SK-N-MC (cell line): ENCODE results near the gene FOXP1.

Experiments used
- DNase-seq: peaks from one replicate; pipeline ENCODE4 v3.0.0-alpha.2; 2011; ENCODE audit warnings: low read depth, low spot score
- H3K27ac ChIP-seq: fragments of 200-600 bp; sonication (generic); 2 replicates; pipeline ENCODE4 v1.5.1; 2016; ENCODE audit warnings: mixed run types
- H3K36me3 ChIP-seq: fragments of 200-600 bp; sonication (generic); 2 replicates; pipeline ENCODE4 v1.6.1; 2017; ENCODE audit warnings: antibody characterized with exemption, low read length, mixed read lengths; ENCODE audit not compliant: insufficient read depth
- H3K4me3 ChIP-seq: fragments of 200-600 bp; sonication (generic); 2 replicates; pipeline ENCODE4 v1.5.1; 2016
- H3K9ac ChIP-seq: fragments of 200-600 bp; sonication (generic); 2 replicates; pipeline ENCODE4 v1.8.0; 2017; ENCODE audit warnings: mixed run types, mixed read lengths; ENCODE audit not compliant: insufficient read length
- H3K9me3 ChIP-seq: fragments of 200-600 bp; sonication (generic); 2 replicates; pipeline ENCODE4 v1.6.1; 2017; ENCODE audit warnings: low read depth, mild to moderate bottlenecking, antibody characterized with exemption, low read length, moderate library complexity, mixed read lengths
- EZH2 ChIP-seq: fragments of 200-600 bp; sonication (generic); IDR thresholded peaks from one replicate; pipeline ENCODE4 v1.6.1; 2017; ENCODE audit warnings: antibody characterized with exemption
- FOXP2 ChIP-seq: optimal IDR thresholded peaks from 2 replicates; pipeline ENCODE3; 2011; ENCODE audit warnings: mild to moderate bottlenecking, moderate library complexity; ENCODE audit not compliant: insufficient read depth; ENCODE audit errors: extremely low read length, control extremely low read depth
- POLR2AphosphoS5 ChIP-seq: IDR thresholded peaks from 2 replicates; pipeline ENCODE4 v1.6.1; 2012; ENCODE audit warnings: mild to moderate bottlenecking, low read depth, low read length, borderline replicate concordance

FOXP1 gene

DNA sequence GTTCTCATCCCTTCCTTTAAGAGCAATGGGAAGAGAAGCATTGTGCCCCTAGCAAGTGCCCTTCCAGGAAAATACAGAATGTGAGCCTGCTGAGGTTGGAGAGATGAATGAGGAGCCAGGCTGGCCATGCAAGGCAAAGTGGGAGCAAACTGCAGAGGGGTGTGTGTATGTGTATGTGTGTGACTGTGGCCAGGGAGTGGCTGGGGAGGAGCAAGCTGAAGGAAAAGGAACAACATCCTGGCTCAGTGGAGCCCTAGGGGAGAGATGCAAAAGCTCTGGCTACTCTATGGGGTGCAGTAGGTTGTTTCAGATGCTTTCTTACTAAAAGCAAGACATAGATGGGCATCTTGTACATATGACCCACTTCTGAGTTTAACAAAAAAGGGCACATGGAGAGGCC, 20.6 kb downstream of the FOXP1 start:
- TF ChIP-seq POLR2AphosphoS5 = no peak
- no peak for TF ChIP-seq FOXP2
- TF ChIP-seq EZH2 = no peak
- no peak for DNase-seq
- H3K9ac ChIP-seq = no peak overlapping the region
- no peak overlapping the region for H3K27ac ChIP-seq
- no peak overlapping the region for H3K4me3 ChIP-seq
- H3K9me3 ChIP-seq = no peaks in the 10 kb centered on the region
- H3K36me3 ChIP-seq = peaks cover 4% of the 10 kb centered on the region; the same call in 1 of the 2 replicates

DNA sequence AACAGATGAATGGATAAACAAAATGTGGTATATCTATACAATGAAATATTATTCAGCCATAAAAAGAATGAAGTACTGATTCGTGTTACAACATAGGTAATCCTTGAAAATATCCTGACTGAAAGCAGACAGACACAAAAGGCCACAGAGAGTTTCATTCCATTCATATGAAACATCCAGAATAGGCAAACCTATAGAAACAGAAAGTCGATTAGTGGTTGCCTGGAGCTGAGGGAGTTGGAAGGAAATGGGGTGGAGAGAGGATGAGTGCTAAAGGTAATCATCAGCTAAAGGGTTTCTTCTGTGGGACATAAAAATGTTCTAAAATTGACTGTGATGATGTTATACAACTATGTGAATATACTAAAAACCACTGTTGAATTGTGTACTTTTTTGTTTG, 22.9 kb downstream of the FOXP1 start:
- DNase-seq = no peak
- no peak overlapping the region for H3K4me3 ChIP-seq
- no peak overlapping the region for H3K9ac ChIP-seq
- H3K36me3 ChIP-seq = peaks cover 4% of the 10 kb centered on the region; the same call in 1 of the 2 replicates
- no peak for TF ChIP-seq POLR2AphosphoS5
- no peak for TF ChIP-seq FOXP2
- no peak for TF ChIP-seq EZH2
- H3K27ac ChIP-seq = no peak overlapping the region
- H3K9me3 ChIP-seq = no peaks in the 10 kb centered on the region

DNA sequence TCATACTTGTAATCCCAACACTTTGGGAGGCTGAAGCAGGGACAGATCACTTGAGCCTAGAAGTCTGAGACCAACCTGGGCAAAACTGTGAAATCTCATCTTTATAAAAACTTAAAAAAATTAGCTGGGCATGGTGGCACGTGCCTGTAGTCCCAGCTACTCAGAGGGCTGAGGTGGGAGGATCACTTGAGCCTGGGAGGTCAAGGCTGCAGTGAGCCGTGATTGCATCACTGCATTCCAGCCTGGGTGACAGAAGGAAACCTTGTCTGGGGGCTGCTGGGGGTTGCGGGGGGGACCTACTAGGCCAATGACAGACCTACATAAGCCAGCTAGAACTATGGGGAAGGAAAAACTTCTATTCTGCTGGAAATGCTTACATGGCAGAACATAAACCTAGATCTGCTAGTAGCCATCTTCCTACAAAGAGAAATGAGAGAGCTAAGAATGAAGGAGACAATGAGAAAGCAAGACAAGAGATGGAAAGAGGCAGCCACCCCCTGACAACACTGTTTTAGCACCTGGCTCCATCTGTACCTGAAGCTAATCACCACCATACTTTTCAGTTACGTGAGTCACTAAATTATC, 23.9 kb downstream of the FOXP1 start:
- peaks cover 8% of the 10 kb centered on the region; the same call in 1 of the 2 replicates for H3K36me3 ChIP-seq
- no peak overlapping the region for H3K4me3 ChIP-seq
- DNase-seq = no peak
- TF ChIP-seq EZH2 = no peak
- TF ChIP-seq POLR2AphosphoS5 = no peak
- no peak for TF ChIP-seq FOXP2
- no peaks in the 10 kb centered on the region for H3K9me3 ChIP-seq
- no peak overlapping the region for H3K9ac ChIP-seq
- no peak overlapping the region for H3K27ac ChIP-seq

DNA sequence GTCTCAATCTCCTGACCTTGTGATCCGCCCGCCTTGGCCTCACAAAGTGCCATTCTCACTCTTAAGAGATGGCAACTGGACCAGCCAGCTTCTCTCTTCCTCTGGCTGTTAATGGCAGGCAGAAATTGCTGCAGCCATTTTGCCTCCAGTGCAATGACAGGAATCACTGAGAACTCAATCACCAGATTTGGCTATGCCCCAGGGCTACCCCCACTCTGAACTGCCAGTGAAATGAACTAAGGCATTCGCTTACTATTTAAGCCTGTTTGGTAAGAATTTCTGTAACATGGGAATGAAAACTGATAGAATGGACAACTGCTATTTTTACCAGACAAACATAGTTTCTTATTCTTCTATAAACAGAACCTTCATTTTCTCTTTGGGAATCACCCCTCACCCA, 24.5 kb downstream of the FOXP1 start:
- no peak overlapping the region for H3K27ac ChIP-seq
- no peaks in the 10 kb centered on the region for H3K9me3 ChIP-seq
- H3K36me3 ChIP-seq = peaks cover 8% of the 10 kb centered on the region; the same call in 1 of the 2 replicates
- no peak overlapping the region for H3K9ac ChIP-seq
- TF ChIP-seq FOXP2 (no peak), POLR2AphosphoS5 (no peak), EZH2 (no peak)
- no peak overlapping the region for H3K4me3 ChIP-seq
- no peak for DNase-seq

DNA sequence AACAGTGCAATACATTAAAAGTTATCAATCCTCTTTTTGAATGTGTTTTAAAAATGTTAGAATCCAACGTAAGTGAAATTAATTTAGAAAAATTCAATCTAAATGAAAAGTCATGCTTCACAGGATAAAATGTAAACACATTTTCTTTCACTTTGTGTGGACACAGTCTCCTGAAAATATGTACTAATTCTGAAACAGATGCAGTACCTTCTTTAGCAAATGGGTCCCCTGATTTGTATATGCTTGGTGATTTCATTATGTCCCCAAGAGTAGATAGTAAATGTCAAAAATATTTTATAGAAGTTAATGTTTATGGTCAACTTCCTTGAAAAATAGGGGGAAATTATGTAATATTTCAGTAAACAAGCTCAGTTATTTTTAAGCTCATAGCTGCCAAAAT, 28.9 kb downstream of the FOXP1 start:
- H3K27ac ChIP-seq = no peak overlapping the region
- no peak overlapping the region for H3K4me3 ChIP-seq
- no peak for TF ChIP-seq POLR2AphosphoS5
- TF ChIP-seq EZH2 = no peak
- TF ChIP-seq FOXP2 = no peak
- DNase-seq = no peak
- no peaks in the 10 kb centered on the region for H3K9me3 ChIP-seq
- 0 out of 2 replicates have a peak, but pooled peaks cover 4% of the 10 kb centered on the region for H3K36me3 ChIP-seq
- no peak overlapping the region for H3K9ac ChIP-seq

DNA sequence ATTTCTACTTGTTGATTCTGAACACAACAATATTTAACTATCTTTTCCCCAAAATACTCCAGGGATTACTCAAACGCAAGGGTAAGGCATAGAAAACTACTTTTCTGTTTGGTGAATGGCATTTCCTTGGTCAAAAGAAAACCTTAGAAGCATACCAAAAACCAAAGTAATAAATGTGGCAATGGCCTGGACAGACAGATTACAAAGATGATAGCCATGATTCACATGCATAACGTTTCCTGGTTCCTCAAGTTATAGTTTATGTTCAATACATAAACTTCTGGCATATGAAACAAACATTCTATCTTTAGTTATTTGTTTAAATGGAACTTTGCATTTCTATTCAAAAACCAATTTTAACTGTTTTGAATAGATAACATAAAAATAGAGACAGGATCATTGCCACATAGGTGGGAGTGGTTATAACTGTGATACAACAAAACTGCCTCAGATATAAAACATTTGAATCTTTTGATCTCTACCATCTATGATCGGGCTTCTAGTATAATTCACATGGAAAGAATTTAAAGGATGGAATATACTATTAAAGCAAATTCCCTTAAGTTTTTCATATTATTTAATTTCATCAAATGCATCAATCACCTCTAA, 32.1 kb downstream of the FOXP1 start:
- Histone ChIP-seq H3K4me3 (no peak overlapping the region), H3K9ac (no peak overlapping the region), H3K9me3 (no peaks in the 10 kb centered on the region), H3K36me3 (0 out of 2 replicates have a peak, but pooled peaks cover 4% of the 10 kb centered on the region), H3K27ac (0 out of 2 replicates have a peak overlapping the region, but pooled peaks have one; percentile 31)
- no peak for TF ChIP-seq FOXP2
- TF ChIP-seq POLR2AphosphoS5 = no peak
- no peak for TF ChIP-seq EZH2
- DNase-seq = no peak

DNA sequence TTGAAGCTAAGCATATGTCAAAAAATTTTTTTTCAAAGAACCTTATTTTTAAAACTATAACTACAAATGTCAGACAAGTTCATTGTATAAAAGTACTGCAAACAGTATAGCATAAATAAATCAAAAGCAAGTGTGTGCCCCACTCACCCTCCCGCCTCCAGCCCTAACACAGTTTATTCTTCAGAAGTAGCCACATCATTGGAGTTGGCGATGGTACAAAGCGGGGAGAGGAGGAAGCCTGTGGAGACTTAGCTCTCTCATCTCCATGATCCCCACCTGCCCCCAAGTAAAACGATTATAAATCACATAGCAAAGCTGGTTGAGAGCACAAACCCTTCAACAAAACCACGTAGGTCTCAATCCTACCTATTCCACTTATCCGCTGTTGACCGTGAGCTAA, 33.6 kb downstream of the FOXP1 start:
- TF ChIP-seq EZH2 (no peak), POLR2AphosphoS5 (no peak), FOXP2 (no peak)
- Histone ChIP-seq H3K9me3 (no peaks in the 10 kb centered on the region), H3K4me3 (no peak overlapping the region), H3K27ac (no peak overlapping the region), H3K9ac (no peak overlapping the region), H3K36me3 (no peaks in the 10 kb centered on the region)
- DNase-seq = no peak

DNA sequence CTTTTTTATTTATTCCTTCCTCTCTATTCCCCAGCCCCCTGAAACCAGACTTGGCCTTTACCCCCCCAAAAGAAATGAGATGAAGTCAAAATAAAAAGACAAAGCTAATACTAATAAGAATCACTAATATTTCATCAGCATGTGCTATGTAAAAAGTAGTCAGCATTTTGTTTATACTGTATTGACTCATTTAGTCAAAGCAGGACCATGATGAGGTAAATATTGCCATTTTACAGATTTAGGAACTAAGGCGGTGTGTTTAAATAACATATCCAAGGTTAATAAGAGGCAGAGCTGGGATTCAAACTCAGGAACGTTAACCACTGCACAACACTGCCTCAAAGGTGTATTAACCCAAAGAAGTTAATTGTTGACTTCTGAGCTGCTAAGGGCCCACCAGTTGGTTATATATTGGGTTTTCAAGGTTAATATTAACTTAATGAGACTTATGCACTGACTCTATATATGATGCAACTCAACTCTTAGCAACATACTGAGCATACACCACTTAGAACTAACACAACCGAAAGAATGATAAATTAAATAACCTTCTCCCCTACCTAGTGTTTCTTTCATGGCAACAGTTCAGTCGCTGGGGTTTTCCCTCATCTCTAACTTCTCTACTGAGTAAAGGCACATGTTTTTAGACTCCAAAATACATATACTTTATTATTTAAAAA, 34.7 kb downstream of the FOXP1 start:
- no peak for TF ChIP-seq EZH2
- TF ChIP-seq FOXP2 = no peak
- no peak for TF ChIP-seq POLR2AphosphoS5
- Histone ChIP-seq H3K27ac (no peak overlapping the region), H3K4me3 (no peak overlapping the region), H3K36me3 (no peaks in the 10 kb centered on the region), H3K9ac (no peak overlapping the region), H3K9me3 (no peaks in the 10 kb centered on the region)
- no peak for DNase-seq
